H1 (cell line): Measurements from ENCODE around the gene TGFA. TPM values are rescaled to one million over a fixed set of nuclear protein-coding genes. Genes with fewer than 3 reads are reported as not detected.

ENCODE experiments used
- CTCF ChIA-PET: fragments of 300-600 bp; sonication (Branson Sonifier 250); formaldehyde crosslinking; loops from one replicate; lab custom pipeline; 2021; ENCODE audit not compliant: partially characterized antibody; lab: Charles Lee
- POLR2A ChIA-PET: fragments of 300-600 bp; sonication (Branson Sonifier 250); formaldehyde crosslinking; loops from one replicate; lab custom pipeline; 2021; ENCODE audit warnings: inconsistent platforms; ENCODE audit not compliant: partially characterized antibody; lab: Charles Lee
- DNase-seq, 2 experiments: peaks; one replicate each; pipeline versions ENCODE4 v3.0.0 to v3.0.0-alpha.2; 2010 to 2022; ENCODE audit warnings: low spot score in 2 of 2, low read depth in 1 of 2, mixed read lengths in 1 of 2
- FAIRE-seq: peaks from 2 replicates; lab custom pipeline; 2011; peaks lifted over from hg19 to GRCh38; lab: Jason Lieb, UNC
- H2AFZ ChIP-seq: 2 replicates; pipeline ENCODE4 v1.8.1; 2012; ENCODE audit warnings: low read length, inconsistent platforms
- H2AK5ac ChIP-seq: 2 replicates; pipeline ENCODE4 v1.6.1; 2013; ENCODE audit warnings: low read depth, low read length
- H2BK120ac ChIP-seq: replicated peaks from 2 replicates; pipeline ENCODE3; 2013; ENCODE audit warnings: low read depth, low read length, inconsistent platforms
- H2BK12ac ChIP-seq: 2 replicates; pipeline ENCODE4 v1.6.1; 2013; ENCODE audit warnings: low read depth, low read length
- H2BK15ac ChIP-seq: 2 replicates; pipeline ENCODE4 v1.6.1; 2013; ENCODE audit warnings: low read length
- H2BK20ac ChIP-seq: 2 replicates; pipeline ENCODE4 v1.6.1; 2013; ENCODE audit warnings: low read length
- H2BK5ac ChIP-seq: 2 replicates; pipeline ENCODE4 v1.6.1; 2013; ENCODE audit warnings: low read depth, low read length
- H3K14ac ChIP-seq: 2 replicates; pipeline ENCODE4 v1.6.1; 2013; ENCODE audit warnings: inconsistent platforms; ENCODE audit not compliant: insufficient read length
- H3K18ac ChIP-seq: 2 replicates; pipeline ENCODE4 v1.6.1; 2013; ENCODE audit warnings: low read length; ENCODE audit errors: extremely low read depth
- H3K23ac ChIP-seq: 2 replicates; pipeline ENCODE4 v1.6.1; 2013; ENCODE audit warnings: inconsistent platforms; ENCODE audit not compliant: insufficient read length
- H3K23me2 ChIP-seq: 2 replicates; pipeline ENCODE4 v1.6.1; 2013; ENCODE audit warnings: low read depth, low read length
- H3K27ac ChIP-seq: 2 replicates; pipeline ENCODE4 v1.6.1; 2011; ENCODE audit warnings: low read depth, low read length, inconsistent platforms
- H3K27me3 ChIP-seq, 4 experiments: replicated peaks in 1 of 4; 1 replicate in 1 of 4; 2 replicates in 3 of 4; pipeline versions ENCODE4 v1.6.1 to v1.8.1; 2011 to 2013; ENCODE audit warnings: low read length in 3 of 4, mild to moderate bottlenecking in 3 of 4, inconsistent platforms in 2 of 4, mixed read lengths in 2 of 4, moderate library complexity in 1 of 4; ENCODE audit not compliant: control insufficient read depth in 3 of 4, insufficient read depth in 3 of 4; ENCODE audit errors: extremely low read depth in 1 of 4
- H3K36me3 ChIP-seq, 4 experiments: 2 replicates each; pipeline versions ENCODE4 v1.6.1 to v1.8.1; 2011 to 2013; ENCODE audit warnings: mild to moderate bottlenecking in 4 of 4, low read length in 3 of 4, moderate library complexity in 2 of 4, control low read depth in 1 of 4, inconsistent platforms in 1 of 4; ENCODE audit not compliant: insufficient read depth in 4 of 4, control insufficient read depth in 2 of 4
- H3K4ac ChIP-seq: replicated peaks from 2 replicates; pipeline ENCODE3; 2013; ENCODE audit warnings: low read length, low read depth, mixed read lengths, inconsistent platforms; ENCODE audit not compliant: insufficient read length
- H3K4me1 ChIP-seq, 4 experiments: replicated peaks in 1 of 4; 1 replicate in 1 of 4; 2 replicates in 3 of 4; pipeline versions ENCODE4 v1.6.1 to v1.8.1; 2011 to 2013; ENCODE audit warnings: low read length in 3 of 4, inconsistent platforms in 2 of 4, mixed read lengths in 1 of 4; ENCODE audit not compliant: insufficient read depth in 4 of 4, control insufficient read depth in 3 of 4
- H3K4me2 ChIP-seq, 2 experiments: 2 replicates each; pipeline versions ENCODE4 v1.6.1 to v1.8.1; 2011 to 2013; ENCODE audit warnings: low read depth in 2 of 2, low read length in 2 of 2, control low read depth in 1 of 2, inconsistent platforms in 1 of 2, mild to moderate bottlenecking in 1 of 2; ENCODE audit not compliant: insufficient read depth in 1 of 2
- H3K4me3 ChIP-seq, 4 experiments: fragments of 200-600, 300-600 bp in 1 of 4; sonication (generic), shearing (Covaris generic), sonication (Bioruptor Twin) in 1 of 4; 2 replicates each; pipeline versions ENCODE4 v1.5.1 to v1.8.1; 2011 to 2016; ENCODE audit warnings: low read length in 4 of 4, low read depth in 3 of 4, control low read depth in 2 of 4, inconsistent platforms in 2 of 4, mild to moderate bottlenecking in 2 of 4, mixed read lengths in 1 of 4, moderate library complexity in 1 of 4; ENCODE audit not compliant: insufficient read depth in 2 of 4; ENCODE audit errors: extremely low read depth in 1 of 4
- H3K56ac ChIP-seq: replicated peaks from 2 replicates; pipeline ENCODE3; 2013; ENCODE audit warnings: low read depth, mild to moderate bottlenecking, mixed read lengths, low read length, inconsistent platforms; ENCODE audit not compliant: insufficient read length
- H3K79me1 ChIP-seq: 2 replicates; pipeline ENCODE4 v1.6.1; 2013; ENCODE audit warnings: low read depth, low read length, control low read depth
- H3K79me2 ChIP-seq, 2 experiments: 2 replicates each; pipeline versions ENCODE4 v1.6.1 to v1.8.1; 2012 to 2013; ENCODE audit warnings: low read length in 2 of 2, mild to moderate bottlenecking in 2 of 2, inconsistent platforms in 1 of 2; ENCODE audit not compliant: insufficient read depth in 2 of 2, control insufficient read depth in 1 of 2
- H3K9ac ChIP-seq, 4 experiments: replicated peaks in 1 of 4; 1 replicate in 1 of 4; 2 replicates in 3 of 4; pipeline versions ENCODE4 v1.6.1 to v1.8.1; 2011 to 2013; ENCODE audit warnings: low read depth in 3 of 4, low read length in 3 of 4, control low read depth in 2 of 4, mild to moderate bottlenecking in 2 of 4, moderate library complexity in 2 of 4, inconsistent platforms in 1 of 4; ENCODE audit errors: extremely low read depth in 1 of 4
- H3K9me3 ChIP-seq, 2 experiments: 2 replicates each; pipeline versions ENCODE4 v1.6.1 to v1.8.1; 2012 to 2013; ENCODE audit warnings: mild to moderate bottlenecking in 2 of 2, moderate library complexity in 2 of 2, control low read depth in 1 of 2, inconsistent platforms in 1 of 2, low read depth in 1 of 2, low read length in 1 of 2, mixed read lengths in 1 of 2; ENCODE audit not compliant: insufficient read depth in 2 of 2
- H4K20me1 ChIP-seq, 2 experiments: replicated peaks in 1 of 2; 2 replicates each; pipeline versions ENCODE3 to v1.8.1; 2011 to 2013; ENCODE audit warnings: inconsistent platforms in 2 of 2, low read length in 2 of 2, mild to moderate bottlenecking in 1 of 2; ENCODE audit not compliant: insufficient read depth in 2 of 2, control insufficient read depth in 1 of 2
- H4K5ac ChIP-seq: 2 replicates; pipeline ENCODE4 v1.6.1; 2013; ENCODE audit warnings: low read length, low read depth, mixed read lengths, inconsistent platforms; ENCODE audit not compliant: insufficient read length
- H4K8ac ChIP-seq: 2 replicates; pipeline ENCODE4 v1.8.0; 2013; ENCODE audit warnings: mild to moderate bottlenecking, moderate library complexity, low read length, inconsistent platforms; ENCODE audit not compliant: insufficient read depth; ENCODE audit errors: extremely low read depth
- H4K91ac ChIP-seq: replicated peaks from 2 replicates; pipeline ENCODE3; 2013; ENCODE audit warnings: low read length, mixed read lengths, inconsistent platforms; ENCODE audit not compliant: insufficient read length
- BACH1 ChIP-seq: IDR thresholded peaks from 2 replicates; pipeline ENCODE4 v1.6.1; 2012; ENCODE audit warnings: low read length, improper control_type of control experiment
- CTCF ChIP-seq, 3 experiments: IDR thresholded peaks; 1 replicate in 2 of 3; 2 replicates in 1 of 3; pipeline versions ENCODE4 v1.5.1 to v1.6.1; 2011; ENCODE audit warnings: low read length in 3 of 3, mild to moderate bottlenecking in 3 of 3, inconsistent platforms in 2 of 3, low read depth in 1 of 3, moderate library complexity in 1 of 3; ENCODE audit not compliant: insufficient read depth in 1 of 3; ENCODE audit errors: control extremely low read depth in 1 of 3
- RFX5 ChIP-seq: IDR thresholded peaks from 2 replicates; pipeline ENCODE4 v1.6.1; 2011; ENCODE audit warnings: low read depth, low read length, improper control_type of control experiment, borderline replicate concordance
- SP1 ChIP-seq: IDR thresholded peaks from 2 replicates; pipeline ENCODE4 v1.6.1; 2011; ENCODE audit warnings: low read depth, low read length
- YY1 ChIP-seq: IDR thresholded peaks from 2 replicates; pipeline ENCODE4 v1.6.1; 2011; ENCODE audit warnings: low read depth, mild to moderate bottlenecking, low read length
- WGBS, 2 experiments: shearing (Covaris generic) in 1 of 2; methylation state at CpG; one replicate each; pipeline versions ENCODE4 v1.1.6 to v1.1.7; 2013 to 2015; ENCODE audit warnings: low lambda C conversion rate in 2 of 2, mixed read lengths in 2 of 2, inconsistent platforms in 1 of 2, low coverage in 1 of 2, missing lambda C conversion rate in 1 of 2; ENCODE audit not compliant: insufficient replicate concordance in 2 of 2, insufficient coverage in 1 of 2, insufficient read length in 1 of 2; ENCODE audit errors: extremely low coverage in 1 of 2, missing lambda C conversion rate in 1 of 2; 5-methylcytosine and 5-hydroxymethylcytosine counted together
- polyA plus RNA-seq, 7 experiments: library from polyadenylated mRNA; depleted of rRNA in 3 of 7; stranded (reverse) in 5 of 7; unstranded in 2 of 7; fragments of >200 nt in 5 of 7; fragments of 200-250 nt in 2 of 7; gene quantifications; 1 replicate in 5 of 7; 2 replicates in 1 of 7; 4 replicates in 1 of 7; pipeline versions ENCODE4 v1.2.1 to v1.2.3, GENCODE V29; 2011 to 2013; ENCODE audit warnings: missing spikeins in 2 of 7, mixed read lengths in 2 of 7
- total RNA-seq: library from RNA; stranded (reverse); fragmentation: NEBNext Ultra II Directional; extraction: Animal tissue kit (Norgen Biotek cat#: 25700); gene quantifications from 2 replicates; pipeline ENCODE4 v1.2.1, GENCODE V29; 2021

Gene TGFA
- total and polyA plus RNA-seq, 2 of the 8 experiments (the other 6 are each of a cell fraction or from before 2014, with no cell fraction given): 1.8 to 3.7 TPM

DNA sequence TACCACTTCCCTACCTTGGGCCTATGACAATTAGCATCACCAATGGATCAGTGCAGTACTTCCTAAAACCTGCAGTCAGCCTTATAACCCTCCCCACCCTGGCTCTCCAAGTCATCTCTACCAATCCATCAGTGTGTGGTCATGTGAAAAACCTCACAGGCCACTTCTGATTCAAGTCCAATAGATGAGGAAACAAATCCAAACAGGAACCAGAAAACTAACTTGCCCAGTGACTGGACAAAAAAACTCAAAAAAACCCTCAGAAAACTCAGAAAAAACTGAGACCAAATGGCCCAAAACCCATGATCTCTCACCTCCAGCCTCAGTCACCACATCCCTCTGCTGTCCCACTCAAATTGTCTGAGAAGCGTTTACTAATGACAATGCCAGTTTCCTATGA, 43.3 kb downstream of the TGFA start:
- CTCF ChIA-PET: no interaction called here
- Histone ChIP-seq H4K5ac (no peak overlapping the region), H4K8ac (no peak overlapping the region), H3K23ac (no peak overlapping the region), H3K4ac (no peak overlapping the region), H3K27ac (no peak overlapping the region), H3K56ac (no peak overlapping the region), H3K4me1 (peaks cover 0 to 13% (median 7%) of the 10 kb centered on the region in 4 experiments; a peak in 6 of 7 replicates), H3K36me3 (no peaks in the 10 kb centered on the region), H3K9me3 (no peaks in the 10 kb centered on the region), H2AFZ (no peak overlapping the region), H3K79me1 (no peaks in the 10 kb centered on the region), H3K14ac (no peak overlapping the region), H3K79me2 (no peaks in the 10 kb centered on the region), H2BK5ac (no peak overlapping the region), H3K4me3 (no peak overlapping the region), H2AK5ac (no peak overlapping the region), H2BK12ac (no peak overlapping the region), H3K9ac (no peak overlapping the region), H3K4me2 (no peak overlapping the region), H3K23me2 (no peaks in the 10 kb centered on the region), H3K18ac (no peak overlapping the region), H3K27me3 (no peaks in the 10 kb centered on the region), H4K91ac (no peak overlapping the region), H4K20me1 (no peaks in the 10 kb centered on the region), H2BK15ac (no peak overlapping the region), H2BK20ac (no peak overlapping the region), H2BK120ac (no peak overlapping the region)
- TF ChIP-seq YY1 (no peak), SP1 (no peak), RFX5 (no peak), BACH1 (no peak), CTCF (IDR thresholded peaks at IDR 0.05; ENCODE audit: control extremely low read depth in 1 of 3, insufficient read depth in 1 of 3, low read depth in 1 of 3, low read length in 3 of 3) (no peak)
- DNase-seq (no peak), FAIRE-seq (no peak)
- POLR2A ChIA-PET: no interaction called here
- WGBS, 2 experiments: 89% methylated on average over 1 of the region's 1 CpG; no CpG with 5 or more reads in 1 of the 2 experiments
